OCI-LY7 (cell line): ENCODE data around the gene FAM241B. TPM values are rescaled to one million over a fixed set of nuclear protein-coding genes. Genes with fewer than 3 reads are reported as not detected.

Experiments used
- BruUV-seq: library from RNA; stranded (reverse); fragments of 400-500 nt; replicated peaks from 2 replicates; lab custom pipeline; 2021; lab: Mats Ljungman, UMichigan
- CTCF ChIA-PET: fragments of 300-600 bp; sonication (Branson Sonifier 250); formaldehyde crosslinking; loops from one replicate; lab custom pipeline; 2022; ENCODE audit warnings: antibody characterized with exemption; ENCODE audit not compliant: unreplicated experiment; lab: Charles Lee
- POLR2A ChIA-PET: fragments of 300-600 bp; sonication (Branson Sonifier 250); formaldehyde crosslinking; loops from one replicate; lab custom pipeline; 2022; ENCODE audit warnings: antibody characterized with exemption; lab: Charles Lee
- DNase-seq: peaks from one replicate; pipeline ENCODE4 v3.0.0-alpha.2; 2015; ENCODE audit warnings: low spot score
- H2AFZ ChIP-seq: fragments of 200-600 bp; sonication (generic), shearing (Covaris generic); 2 replicates; pipeline ENCODE4 v1.6.1; 2014; ENCODE audit warnings: mild to moderate bottlenecking, antibody characterized with exemption, low read length, moderate library complexity
- H3K27ac ChIP-seq: fragments of 200-600 bp; sonication (generic); 2 replicates; pipeline ENCODE4 v1.5.1; 2014; ENCODE audit warnings: mixed run types, low read depth, mild to moderate bottlenecking, moderate library complexity, low read length, inconsistent platforms; ENCODE audit not compliant: poor library complexity, severe bottlenecking
- H3K36me3 ChIP-seq: fragments of 200-600 bp; sonication (generic); 2 replicates; pipeline ENCODE4 v1.6.1; 2014; ENCODE audit warnings: mild to moderate bottlenecking, antibody characterized with exemption, low read length, moderate library complexity, mixed read lengths; ENCODE audit not compliant: insufficient read depth
- H3K4me1 ChIP-seq: fragments of 200-600 bp; sonication (generic); 2 replicates; pipeline ENCODE4 v1.5.1; 2014; ENCODE audit warnings: mild to moderate bottlenecking, low read length; ENCODE audit not compliant: insufficient read depth, poor library complexity, severe bottlenecking
- H3K4me2 ChIP-seq: fragments of 200-600 bp; sonication (generic); 2 replicates; pipeline ENCODE4 v1.6.1; 2014; ENCODE audit warnings: mild to moderate bottlenecking, low read length
- H3K4me3 ChIP-seq: fragments of 200-600 bp; sonication (generic); 2 replicates; pipeline ENCODE4 v1.5.1; 2014; ENCODE audit warnings: mild to moderate bottlenecking, low read depth, low read length; ENCODE audit not compliant: poor library complexity, severe bottlenecking
- H3K79me2 ChIP-seq: fragments of 200-600 bp; sonication (generic); 2 replicates; pipeline ENCODE4 v1.6.1; 2016; ENCODE audit warnings: low read depth, mild to moderate bottlenecking, low read length, moderate library complexity, mixed read lengths; ENCODE audit not compliant: insufficient read depth
- H3K9me2 ChIP-seq: fragments of 200-600 bp; sonication (generic); 2 replicates; pipeline ENCODE4 v1.6.1; 2016; ENCODE audit warnings: mild to moderate bottlenecking, low read length, mixed read lengths; ENCODE audit not compliant: insufficient read depth
- H3K9me3 ChIP-seq: fragments of 200-600 bp; sonication (generic); 2 replicates; pipeline ENCODE4 v1.6.1; 2014; ENCODE audit warnings: mild to moderate bottlenecking, mixed run types, low read length, mixed read lengths
- H4K20me1 ChIP-seq: fragments of 200-600 bp; sonication (generic); 2 replicates; pipeline ENCODE4 v1.6.1; 2014; ENCODE audit warnings: mild to moderate bottlenecking, antibody characterized with exemption, low read length, moderate library complexity, mixed read lengths; ENCODE audit not compliant: insufficient read depth
- EZH2phosphoT487 ChIP-seq: fragments of 200-600 bp; sonication (generic); IDR thresholded peaks from 2 replicates; pipeline ENCODE4 v1.6.1; 2018; ENCODE audit warnings: low read depth, borderline replicate concordance, mild to moderate bottlenecking, mixed run types, antibody characterized with exemption, low read length, moderate library complexity, mixed read lengths
- intact Hi-C: fragments of 100-400 bp; cut with micrococcal nuclease; formaldehyde crosslinking; loops from one replicate; pipeline ENCODE4 v1.10.0; 2022; ENCODE audit not compliant: unreplicated experiment
- total RNA-seq, 2 experiments: library from RNA; depleted of rRNA in 1 of 2; stranded (reverse); fragments of >200 nt in 1 of 2; shearing (Covaris generic) in 1 of 2; gene quantifications; 2 replicates each; pipeline ENCODE4 v1.2.3, GENCODE V29; 2014 to 2022
- TF ChIP-seq, protein P1 (sequence below): fragments of 200-600 bp; sonication (generic); conservative IDR thresholded peaks from 2 replicates; pipeline ENCODE4 v1.5.1; 2014; ENCODE audit warnings: mild to moderate bottlenecking, antibody characterized with exemption, low read length, moderate library complexity, mixed read lengths

Gene FAM241B
- total RNA-seq, 2 experiments from 2014 or later, result not detected

DNA sequence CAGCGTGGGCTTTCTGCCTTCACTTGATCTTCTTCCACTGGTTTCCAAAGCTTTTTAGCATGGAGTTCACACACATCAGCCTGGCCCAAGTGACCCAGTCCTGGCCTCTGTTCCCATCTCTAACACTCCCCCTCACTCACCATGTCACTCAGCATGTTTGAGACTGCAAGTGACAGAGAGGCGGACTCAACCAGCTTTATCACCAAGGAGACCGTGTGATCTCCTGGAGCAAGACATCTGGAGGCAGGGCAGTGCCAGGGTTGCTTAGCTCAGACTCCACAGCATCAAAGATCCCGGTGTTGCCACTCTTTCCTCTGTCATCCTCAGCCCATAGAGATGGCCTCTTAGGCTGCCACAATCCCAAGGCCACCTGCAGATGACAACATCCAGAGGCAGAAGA, 39.4 kb downstream of the FAM241B start:
- Histone ChIP-seq H2AFZ (no peak overlapping the region), H4K20me1 (no peaks in the 10 kb centered on the region), H3K9me3 (no peaks in the 10 kb centered on the region), H3K4me2 (no peak overlapping the region), H3K9me2 (no peaks in the 10 kb centered on the region), H3K36me3 (no peaks in the 10 kb centered on the region), H3K4me3 (no peak overlapping the region), H3K4me1 (no peaks in the 10 kb centered on the region), H3K27ac (no peak overlapping the region), H3K79me2 (no peaks in the 10 kb centered on the region)
- intact Hi-C loops, result no loop called here
- POLR2A ChIA-PET, result no interaction called here
- TF ChIP-seq, protein P1, sequence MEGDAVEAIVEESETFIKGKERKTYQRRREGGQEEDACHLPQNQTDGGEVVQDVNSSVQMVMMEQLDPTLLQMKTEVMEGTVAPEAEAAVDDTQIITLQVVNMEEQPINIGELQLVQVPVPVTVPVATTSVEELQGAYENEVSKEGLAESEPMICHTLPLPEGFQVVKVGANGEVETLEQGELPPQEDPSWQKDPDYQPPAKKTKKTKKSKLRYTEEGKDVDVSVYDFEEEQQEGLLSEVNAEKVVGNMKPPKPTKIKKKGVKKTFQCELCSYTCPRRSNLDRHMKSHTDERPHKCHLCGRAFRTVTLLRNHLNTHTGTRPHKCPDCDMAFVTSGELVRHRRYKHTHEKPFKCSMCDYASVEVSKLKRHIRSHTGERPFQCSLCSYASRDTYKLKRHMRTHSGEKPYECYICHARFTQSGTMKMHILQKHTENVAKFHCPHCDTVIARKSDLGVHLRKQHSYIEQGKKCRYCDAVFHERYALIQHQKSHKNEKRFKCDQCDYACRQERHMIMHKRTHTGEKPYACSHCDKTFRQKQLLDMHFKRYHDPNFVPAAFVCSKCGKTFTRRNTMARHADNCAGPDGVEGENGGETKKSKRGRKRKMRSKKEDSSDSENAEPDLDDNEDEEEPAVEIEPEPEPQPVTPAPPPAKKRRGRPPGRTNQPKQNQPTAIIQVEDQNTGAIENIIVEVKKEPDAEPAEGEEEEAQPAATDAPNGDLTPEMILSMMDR, result no peak
- no peak for TF ChIP-seq EZH2phosphoT487
- BruUV-seq, result no TSS peak
- DNase-seq, result no peak
- CTCF ChIA-PET, result interaction anchor here (0.5 kb wide), 1 partner anchor 1492 kb away, joined by 3 read pairs; no protein-coding TSS in a partner anchor

DNA sequence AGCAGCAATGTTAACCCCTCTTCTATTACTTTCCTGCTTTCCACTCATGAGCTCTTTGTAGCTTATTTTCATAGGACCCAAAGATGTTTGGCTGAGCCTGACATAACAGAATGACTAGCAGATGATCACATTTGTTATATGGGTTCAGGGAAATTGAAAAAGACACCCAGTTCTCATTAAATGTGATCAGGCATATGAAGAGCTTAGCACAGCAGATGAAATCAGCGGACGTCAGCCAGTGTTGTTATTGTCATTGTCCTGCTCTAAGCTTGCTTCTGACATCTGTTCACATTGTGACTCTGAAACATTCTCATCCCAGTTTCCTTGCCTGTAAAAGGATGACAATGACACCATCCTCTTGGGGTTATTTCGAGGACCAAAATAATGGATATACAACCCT, 43.5 kb downstream of the FAM241B start:
- intact Hi-C loops, result no loop called here

DNA sequence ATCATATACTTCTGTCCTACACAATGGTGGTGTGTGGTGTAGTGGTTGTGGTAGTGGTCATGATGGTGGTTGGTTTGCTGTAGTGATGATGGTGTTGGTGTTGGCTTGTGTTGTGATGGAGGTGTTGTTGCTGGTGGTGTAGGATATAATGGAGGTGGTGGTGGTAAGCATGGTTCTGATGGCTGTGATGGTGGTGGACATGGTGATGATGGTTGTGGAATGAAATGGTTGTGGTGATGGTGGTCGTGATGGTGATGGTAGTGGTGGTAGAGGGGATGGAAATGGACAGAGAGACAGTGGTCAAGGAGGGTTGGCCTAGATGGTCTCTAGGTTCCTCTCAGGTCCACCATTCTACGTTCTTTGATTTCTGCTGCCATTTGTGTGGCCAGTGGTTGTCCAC, 44.7 kb downstream of the FAM241B start:
- Histone ChIP-seq H3K4me3 (no peak overlapping the region), H3K27ac (no peak overlapping the region), H3K4me2 (no peak overlapping the region), H3K79me2 (no peaks in the 10 kb centered on the region), H2AFZ (no peak overlapping the region), H3K9me2 (no peaks in the 10 kb centered on the region), H3K36me3 (no peaks in the 10 kb centered on the region), H3K9me3 (no peaks in the 10 kb centered on the region), H3K4me1 (no peaks in the 10 kb centered on the region), H4K20me1 (no peaks in the 10 kb centered on the region)
- intact Hi-C loops, result no loop called here
- no peak for TF ChIP-seq EZH2phosphoT487
- TF ChIP-seq, protein P1, result no peak
- DNase-seq, result no peak
- ChIA-PET CTCF (no interaction called here), POLR2A (no interaction called here)
- no TSS peak for BruUV-seq

More for the DNA sequence above, 43.5 kb downstream of the FAM241B start:
- Histone ChIP-seq H3K9me2 (no peaks in the 10 kb centered on the region), H3K4me3 (no peak overlapping the region), H3K36me3 (no peaks in the 10 kb centered on the region), H3K27ac (no peak overlapping the region), H3K4me1 (no peaks in the 10 kb centered on the region), H3K9me3 (no peaks in the 10 kb centered on the region), H4K20me1 (no peaks in the 10 kb centered on the region), H3K79me2 (no peaks in the 10 kb centered on the region), H2AFZ (no peak overlapping the region), H3K4me2 (no peak overlapping the region)
- TF ChIP-seq EZH2phosphoT487, result no peak
- TF ChIP-seq, protein P1, result no peak
- POLR2A ChIA-PET, result no interaction called here
- CTCF ChIA-PET, result no interaction called here
- BruUV-seq, result no TSS peak
- DNase-seq, result no peak
